Measurements from ENCODE around the gene SHC3. TPM values are rescaled to one million over a fixed set of nuclear protein-coding genes. Genes with fewer than 3 reads are reported as not detected.

The SHC3 gene
- total RNA-seq, 2 experiments from 2014 or later, result not detected

- intact Hi-C loops (cut with DNase I, micrococcal nuclease), result no loop called here
- ATAC-seq (ENCODE audit: poor library complexity) (no peak), DNase-seq (no peak)
- Mint-ChIP-seq H3K27ac (no peak overlapping the region), H3K9me3 (no peaks in the 10 kb centered on the region), H3K36me3 (ENCODE audit: low read depth) (no peaks in the 10 kb centered on the region), H3K4me3 (no peak overlapping the region), H3K4me1 (ENCODE audit: low read depth) (no peaks in the 10 kb centered on the region), H3K27me3 (peaks cover 29% of the 10 kb centered on the region)
- no peak for TF ChIP-seq CTCF (IDR thresholded peaks at IDR 0.05)
- Histone ChIP-seq H3K4me1 (ENCODE audit: insufficient read depth, low read length) (peaks cover 7% of the 10 kb centered on the region), H3K36me3 (ENCODE audit: insufficient read depth, low read length) (no peaks in the 10 kb centered on the region), H3K27me3 (ENCODE audit: control insufficient read depth in 1 of 2, insufficient read depth in 2 of 2, low read length in 2 of 2) (peaks cover 8% of the 10 kb centered on the region in 2 experiments), H3K4me3 (ENCODE audit: low read length) (no peak overlapping the region), H3K9me3 (ENCODE audit: control insufficient read depth in 1 of 2, insufficient read depth in 1 of 2, low read length in 2 of 2) (peaks cover 0 to 5% of the 10 kb centered on the region in 2 experiments), H3K27ac (ENCODE audit: low read depth in 1 of 2, low read length in 2 of 2) (no peak overlapping the region)
- ChIA-PET CTCF (no interaction called here), POLR2A (no interaction called here)
Measured at GRCh38 chr9:89005323-89005722, 173.3 kb downstream of the SHC3 start.

- no peak overlapping the region for H3K27ac Mint-ChIP-seq
- H3K27me3 Mint-ChIP-seq, result peaks cover 29% of the 10 kb centered on the region
- no peaks in the 10 kb centered on the region for H3K36me3 ChIP-seq (ENCODE audit: insufficient read depth, low read length)
- TF ChIP-seq CTCF (IDR thresholded peaks at IDR 0.05), result no peak
- H3K4me1 Mint-ChIP-seq (ENCODE audit: low read depth), result no peaks in the 10 kb centered on the region
- ATAC-seq (ENCODE audit: poor library complexity) (no peak), DNase-seq (no peak)
- no peak overlapping the region for H3K27ac ChIP-seq (ENCODE audit: low read depth in 1 of 2, low read length in 2 of 2)
- peaks cover 0 to 5% of the 10 kb centered on the region in 2 experiments for H3K9me3 ChIP-seq (ENCODE audit: control insufficient read depth in 1 of 2, insufficient read depth in 1 of 2, low read length in 2 of 2)
- POLR2A ChIA-PET, result no interaction called here
- CTCF ChIA-PET, result no interaction called here
- H3K4me1 ChIP-seq (ENCODE audit: insufficient read depth, low read length), result peaks cover 7% of the 10 kb centered on the region
- H3K9me3 Mint-ChIP-seq, result no peaks in the 10 kb centered on the region
- peaks cover 8% of the 10 kb centered on the region in 2 experiments for H3K27me3 ChIP-seq (ENCODE audit: control insufficient read depth in 1 of 2, insufficient read depth in 2 of 2, low read length in 2 of 2)
- intact Hi-C loops (cut with DNase I, micrococcal nuclease), result loop anchor here (5.0 kb wide), 4 partner anchors 281 to 1666 kb away; no protein-coding TSS in a partner anchor
- H3K36me3 Mint-ChIP-seq (ENCODE audit: low read depth), result no peaks in the 10 kb centered on the region
- H3K4me3 Mint-ChIP-seq, result no peak overlapping the region
- H3K4me3 ChIP-seq (ENCODE audit: low read length), result no peak overlapping the region
Measured at GRCh38 chr9:89002987-89003386, 175.6 kb downstream of the SHC3 start.

GRCh38 chr9:89001917-89002540 is 176.6 kb downstream of the SHC3 start:
- no peaks in the 10 kb centered on the region for H3K9me3 Mint-ChIP-seq
- ATAC-seq (ENCODE audit: poor library complexity) (no peak), DNase-seq (no peak)
- intact Hi-C loops (cut with DNase I, micrococcal nuclease), result loop anchor here (1.0 to 5.0 kb wide), 6 partner anchors 279 to 1665 kb away; no protein-coding TSS in a partner anchor
- H3K27me3 Mint-ChIP-seq, result peaks cover 29% of the 10 kb centered on the region
- no peak overlapping the region for H3K27ac ChIP-seq (ENCODE audit: low read depth in 1 of 2, low read length in 2 of 2)
- H3K4me1 ChIP-seq (ENCODE audit: insufficient read depth, low read length), result peaks cover 7% of the 10 kb centered on the region
- H3K4me3 ChIP-seq (ENCODE audit: low read length), result no peak overlapping the region
- peaks cover 0 to 5% of the 10 kb centered on the region in 2 experiments for H3K9me3 ChIP-seq (ENCODE audit: control insufficient read depth in 1 of 2, insufficient read depth in 1 of 2, low read length in 2 of 2)
- no peaks in the 10 kb centered on the region for H3K4me1 Mint-ChIP-seq (ENCODE audit: low read depth)
- ChIA-PET POLR2A (no interaction called here), CTCF (no interaction called here)
- H3K36me3 ChIP-seq (ENCODE audit: insufficient read depth, low read length), result no peaks in the 10 kb centered on the region
- no peak overlapping the region for H3K27ac Mint-ChIP-seq
- peaks cover 8% of the 10 kb centered on the region in 2 experiments for H3K27me3 ChIP-seq (ENCODE audit: control insufficient read depth in 1 of 2, insufficient read depth in 2 of 2, low read length in 2 of 2)
- H3K36me3 Mint-ChIP-seq (ENCODE audit: low read depth), result no peaks in the 10 kb centered on the region
- no peak overlapping the region for H3K4me3 Mint-ChIP-seq
- no peak for TF ChIP-seq CTCF (IDR thresholded peaks at IDR 0.05)

Measured in CD4-positive, alpha-beta T cell (primary cell).